Esophagus squamous epithelium (tissue), 5 donors: ENCODE results near the gene ABCA8. TPM values are rescaled to one million over a fixed set of nuclear protein-coding genes. Genes with fewer than 3 reads are reported as not detected.
"Not testable (repeated sequence)": the region's sequence is repeated elsewhere in the genome, so short reads cannot be mapped to it uniquely, and the experiment has no call there.

Experiments
- DNase-seq: peaks from one replicate; lab custom pipeline; 2025; lab: John Stamatoyannopoulos, UW
- H3K27ac ChIP-seq, 4 donors: fragments of 200-600 bp; sonication (generic); one replicate each; pipeline ENCODE4 v1.5.1; 2016 to 2019; ENCODE audit warnings: mild to moderate bottlenecking in 1 of 4
- H3K27me3 ChIP-seq, 4 donors: fragments of 200-600 bp; sonication (generic); 1 replicate in 3 of 4; 2 replicates in 1 of 4; pipeline versions ENCODE4 v1.5.1 to v1.6.0; 2017 to 2021; ENCODE audit warnings: antibody characterized with exemption in 1 of 4
- H3K36me3 ChIP-seq, 3 donors: fragments of 200-600 bp; sonication (generic); one replicate each; pipeline ENCODE4 v1.5.1; 2016 to 2019
- H3K4me1 ChIP-seq, 3 donors: fragments of 200-600 bp; sonication (generic); one replicate each; pipeline ENCODE4 v1.5.1; 2017 to 2019
- H3K4me3 ChIP-seq, 4 donors: fragments of 200-600 bp; sonication (generic); 1 replicate in 3 of 4; 2 replicates in 1 of 4; pipeline ENCODE4 v1.5.1; 2016 to 2019; ENCODE audit warnings: mild to moderate bottlenecking in 2 of 4, moderate library complexity in 1 of 4
- H3K9me3 ChIP-seq, 3 donors: fragments of 200-600 bp; sonication (generic); one replicate each; pipeline ENCODE4 v1.5.1; 2016 to 2019
- POLR2A ChIP-seq, 4 donors: fragments of 450-650 bp; IDR thresholded peaks; one replicate each; pipeline ENCODE4 v1.6.1; 2017; ENCODE audit warnings: antibody characterized with exemption in 4 of 4, mild to moderate bottlenecking in 4 of 4, moderate library complexity in 3 of 4
- WGBS, 2 donors: methylation state at CpG; one replicate each; pipeline ENCODE4 v1.1.5; 2018; 5-methylcytosine and 5-hydroxymethylcytosine counted together
- intact Hi-C: fragments of 100-400 bp; cut with DNase I; formaldehyde crosslinking; loops from one replicate; pipeline ENCODE4 v1.15.0; 2022
- total RNA-seq, 4 donors: library from RNA; depleted of rRNA; stranded (reverse); fragments of >200 nt; gene quantifications; one replicate each; pipeline ENCODE4 v1.1.0, GENCODE V29; 2016
- TF ChIP-seq, protein P1 (sequence below), 6 experiments: fragments of 450-650 bp in 4 of 6; fragments of 200-600 bp in 2 of 6; sonication (generic) in 2 of 6; IDR thresholded peaks; one replicate each; pipeline ENCODE4 v1.5.1; 2016 to 2019; ENCODE audit warnings: antibody characterized with exemption in 6 of 6, mild to moderate bottlenecking in 4 of 6, moderate library complexity in 4 of 6
- donor health status: DM: yes; HTN: yes; CAD: no.

Gene ABCA8
- total RNA-seq, 4 donors from 2014 or later: 1.5 to 30.5 (median 7.3) TPM

DNA sequence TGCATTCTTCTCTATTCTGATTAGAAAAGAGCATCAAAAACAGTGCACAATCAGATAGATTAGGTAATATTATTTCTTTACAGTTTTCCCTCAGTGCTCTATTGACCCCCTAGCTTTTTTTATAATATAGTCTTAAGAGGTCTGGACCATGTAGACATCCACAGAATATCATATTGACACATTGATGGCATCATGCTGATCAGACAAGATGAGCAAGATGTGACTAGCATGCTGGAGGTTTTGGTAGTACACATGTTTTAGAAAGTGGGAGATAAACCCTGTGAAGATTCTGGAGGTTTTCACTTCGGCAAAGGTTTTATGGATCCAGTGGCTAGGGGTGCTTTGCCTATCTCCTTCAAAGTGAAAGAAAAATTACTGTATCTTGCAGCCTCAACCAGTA is 2.8 kb upstream of the ABCA8 start:
- 92 to 100% methylated on average over 1 of the region's 1 CpG for WGBS, 2 donors
- DNase-seq: no peak
- Histone ChIP-seq H3K4me1 (no peaks in the 10 kb centered on the region), H3K27me3 (no peaks in the 10 kb centered on the region), H3K27ac (no peak overlapping the region), H3K9me3 (no peaks in the 10 kb centered on the region), H3K36me3 (no peaks in the 10 kb centered on the region), H3K4me3 (no peak overlapping the region)
- TF ChIP-seq POLR2A (IDR thresholded peaks at IDR 0.05): no peak
- TF ChIP-seq, protein P1, sequence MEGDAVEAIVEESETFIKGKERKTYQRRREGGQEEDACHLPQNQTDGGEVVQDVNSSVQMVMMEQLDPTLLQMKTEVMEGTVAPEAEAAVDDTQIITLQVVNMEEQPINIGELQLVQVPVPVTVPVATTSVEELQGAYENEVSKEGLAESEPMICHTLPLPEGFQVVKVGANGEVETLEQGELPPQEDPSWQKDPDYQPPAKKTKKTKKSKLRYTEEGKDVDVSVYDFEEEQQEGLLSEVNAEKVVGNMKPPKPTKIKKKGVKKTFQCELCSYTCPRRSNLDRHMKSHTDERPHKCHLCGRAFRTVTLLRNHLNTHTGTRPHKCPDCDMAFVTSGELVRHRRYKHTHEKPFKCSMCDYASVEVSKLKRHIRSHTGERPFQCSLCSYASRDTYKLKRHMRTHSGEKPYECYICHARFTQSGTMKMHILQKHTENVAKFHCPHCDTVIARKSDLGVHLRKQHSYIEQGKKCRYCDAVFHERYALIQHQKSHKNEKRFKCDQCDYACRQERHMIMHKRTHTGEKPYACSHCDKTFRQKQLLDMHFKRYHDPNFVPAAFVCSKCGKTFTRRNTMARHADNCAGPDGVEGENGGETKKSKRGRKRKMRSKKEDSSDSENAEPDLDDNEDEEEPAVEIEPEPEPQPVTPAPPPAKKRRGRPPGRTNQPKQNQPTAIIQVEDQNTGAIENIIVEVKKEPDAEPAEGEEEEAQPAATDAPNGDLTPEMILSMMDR (IDR thresholded peaks at IDR 0.05): no peak
- intact Hi-C loops: no loop called here

DNA sequence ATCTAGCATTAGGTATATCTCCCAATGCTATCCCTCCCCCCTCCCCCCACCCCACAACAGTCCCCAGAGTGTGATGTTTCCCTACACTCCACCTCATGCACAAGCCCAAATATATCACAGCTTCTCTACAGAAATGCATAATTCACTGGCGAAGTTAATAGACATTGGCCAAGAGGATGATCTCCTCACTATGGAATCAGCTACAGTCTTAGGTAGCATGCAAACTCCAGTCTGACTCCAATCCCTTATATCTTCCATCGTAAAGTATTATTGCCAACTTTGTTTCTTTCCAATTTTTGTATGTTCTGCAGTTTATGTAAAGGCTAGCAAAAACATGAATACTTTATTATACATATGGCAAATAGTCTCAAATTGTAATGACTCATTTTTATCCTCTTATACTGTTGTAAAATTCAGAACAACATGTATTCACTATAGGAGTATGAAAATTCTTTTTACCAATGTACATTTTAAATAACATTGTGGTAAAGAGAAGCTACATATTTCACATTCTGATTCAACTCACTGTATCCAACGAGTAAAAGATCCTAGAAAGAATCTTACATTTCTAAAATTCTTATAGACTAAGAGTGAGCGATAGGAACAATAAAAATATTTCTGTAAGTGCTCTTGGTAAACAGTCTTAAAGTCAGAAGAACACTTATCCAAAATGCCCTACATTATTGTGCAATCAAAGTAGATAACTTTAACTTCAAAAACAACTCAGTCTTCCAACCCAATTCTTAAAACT is 871 bp downstream of the ABCA8 start:
- DNase-seq: no peak
- TF ChIP-seq POLR2A (IDR thresholded peaks at IDR 0.05): no peak
- TF ChIP-seq, protein P1 (IDR thresholded peaks at IDR 0.05): no peak
- no peaks in the 10 kb centered on the region for H3K36me3 ChIP-seq
- no peaks in the 10 kb centered on the region for H3K9me3 ChIP-seq
- no peaks in the 10 kb centered on the region for H3K4me1 ChIP-seq
- H3K27ac ChIP-seq: peak overlapping the region in 2 of 4 donors; percentile 14 to 57
- intact Hi-C loops: no loop called here
- no peaks in the 10 kb centered on the region for H3K27me3 ChIP-seq
- peak overlapping the region in 3 of 4 donors; percentile 28 to 55 (median 29) for H3K4me3 ChIP-seq
- 59 to 62% methylated on average over 4 of the region's 4 CpGs for WGBS, 2 donors

DNA sequence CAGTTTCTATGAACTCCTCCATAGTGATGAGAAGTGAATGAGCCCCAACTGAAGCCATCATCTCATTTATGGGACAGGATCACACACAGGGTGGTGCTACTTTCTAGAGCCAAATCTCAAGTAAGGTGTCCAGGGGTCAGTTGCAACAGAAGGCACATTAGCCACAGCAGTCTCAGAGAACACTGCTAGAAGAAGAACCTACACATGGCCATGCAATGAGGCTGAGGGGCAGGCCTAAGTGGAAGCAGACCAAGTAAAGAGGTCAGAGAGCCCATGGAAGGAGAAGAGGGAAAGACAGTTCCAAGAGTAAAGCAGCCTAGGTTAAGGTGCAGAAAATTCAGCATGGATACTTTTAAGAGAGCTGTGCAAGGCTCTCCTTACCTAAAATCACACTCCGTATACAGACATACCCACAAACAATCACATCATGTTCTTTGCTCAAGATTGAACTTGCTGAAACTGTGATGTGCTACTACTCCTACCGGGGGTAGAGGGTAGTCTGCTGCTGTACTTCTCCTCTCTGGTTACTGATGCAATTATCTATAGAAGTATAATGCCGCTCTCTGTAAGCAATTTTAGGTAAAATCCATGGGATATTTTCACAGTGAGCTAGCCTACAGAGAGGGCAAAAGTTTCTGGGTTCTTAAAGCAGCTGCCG is 1.7 kb downstream of the ABCA8 start:
- Histone ChIP-seq H3K9me3 (no peaks in the 10 kb centered on the region), H3K4me3 (peak overlapping the region in 3 of 4 donors; percentile 28 to 55 (median 29)), H3K27me3 (no peaks in the 10 kb centered on the region), H3K27ac (peak overlapping the region in 1 of 4 donors; percentile 15), H3K36me3 (no peaks in the 10 kb centered on the region), H3K4me1 (no peaks in the 10 kb centered on the region)
- TF ChIP-seq POLR2A (IDR thresholded peaks at IDR 0.05): no peak
- TF ChIP-seq, protein P1 (IDR thresholded peaks at IDR 0.05): no peak
- DNase-seq: no peak
- intact Hi-C loops: no loop called here
- WGBS, 2 donors: 69 to 79% methylated on average over 4 of the region's 4 CpGs

DNA sequence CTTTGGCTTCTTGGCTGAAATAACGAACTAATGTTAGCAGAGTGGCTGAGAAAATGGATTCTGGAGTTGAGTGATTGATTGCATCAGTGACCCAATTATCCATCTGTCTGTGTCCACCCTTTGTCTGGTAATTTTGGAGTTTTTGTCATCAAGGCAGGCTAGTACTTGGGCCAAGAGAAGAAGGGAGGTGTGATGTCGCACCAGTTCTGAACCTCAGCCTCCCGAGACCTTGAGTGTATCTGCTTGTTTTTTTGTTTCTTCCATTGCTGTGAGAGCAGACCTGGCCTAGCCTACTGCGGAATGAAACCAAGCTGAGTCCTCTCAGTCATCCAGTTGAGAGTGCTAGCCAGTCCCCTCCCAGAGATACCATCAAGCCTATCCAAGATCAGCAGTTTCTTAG is 4.5 kb downstream of the ABCA8 start:
- DNase-seq: no peak
- TF ChIP-seq POLR2A (IDR thresholded peaks at IDR 0.05): no peak
- TF ChIP-seq, protein P1 (IDR thresholded peaks at IDR 0.05): no peak
- Histone ChIP-seq H3K9me3 (no peaks in the 10 kb centered on the region), H3K4me1 (no peaks in the 10 kb centered on the region), H3K4me3 (no peak overlapping the region), H3K27ac (no peak overlapping the region), H3K36me3 (no peaks in the 10 kb centered on the region), H3K27me3 (no peaks in the 10 kb centered on the region)
- WGBS, 2 donors: 76 to 82% methylated on average over 4 of the region's 4 CpGs
- intact Hi-C loops: no loop called here

DNA sequence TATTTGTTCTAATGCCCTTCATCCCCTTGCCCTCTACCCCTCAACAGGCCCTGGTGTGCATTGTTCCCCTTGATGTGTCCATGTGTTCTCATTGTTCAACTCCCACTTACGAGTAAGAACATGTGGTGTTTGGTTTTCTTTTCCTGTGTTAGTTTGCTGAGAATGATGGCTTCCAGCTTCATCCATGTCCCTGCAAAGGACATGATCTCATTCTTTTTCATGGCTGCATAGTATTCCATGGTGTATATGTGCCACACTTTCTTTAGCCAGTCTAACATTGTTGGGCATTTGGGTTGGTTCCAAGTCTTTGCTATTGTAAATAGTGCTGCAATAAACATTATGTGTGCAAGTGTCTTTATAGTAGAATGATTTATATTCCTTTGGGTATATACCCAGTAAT is 7.3 kb downstream of the ABCA8 start:
- H3K27ac ChIP-seq, H3K4me1 ChIP-seq, DNase-seq, intact Hi-C loops, H3K27me3 ChIP-seq, H3K9me3 ChIP-seq, H3K4me3 ChIP-seq, H3K36me3 ChIP-seq: not testable (repeated sequence)
- 86 to 95% methylated on average over 1 of the region's 1 CpG for WGBS, 2 donors
